ENCODE data around the gene GALNT6.

- TF ChIP-seq CTCF (IDR thresholded peaks at IDR 0.05) = no peak
- TF ChIP-seq POLR2A (IDR thresholded peaks at IDR 0.05) = no peak
Observed at GRCh38 chr12:51329742-51330141, 61.5 kb downstream of the GALNT6 start.

Data from thyroid gland (tissue), 4 donors.